Adrenal gland (tissue), 5 donors: Measurements from ENCODE around the gene MMP8.

Experiments used
- CTCF ChIP-seq, 6 experiments: fragments of 450-650 bp in 4 of 6; fragments of 200-600 bp in 2 of 6; sonication (generic) in 1 of 6; IDR thresholded peaks; 1 replicate in 5 of 6; 2 replicates in 1 of 6; pipeline versions ENCODE4 v1.5.1 to v1.8.0; 2016 to 2021; ENCODE audit warnings: antibody characterized with exemption in 6 of 6, mild to moderate bottlenecking in 2 of 6, moderate library complexity in 1 of 6
- POLR2A ChIP-seq, 2 donors: fragments of 450-650 bp; IDR thresholded peaks; one replicate each; pipeline ENCODE4 v1.6.1; 2017; ENCODE audit warnings: antibody characterized with exemption in 2 of 2, mild to moderate bottlenecking in 2 of 2, moderate library complexity in 1 of 2
- donor health status: DM: no; HTN: no; CAD: no.

DNA sequence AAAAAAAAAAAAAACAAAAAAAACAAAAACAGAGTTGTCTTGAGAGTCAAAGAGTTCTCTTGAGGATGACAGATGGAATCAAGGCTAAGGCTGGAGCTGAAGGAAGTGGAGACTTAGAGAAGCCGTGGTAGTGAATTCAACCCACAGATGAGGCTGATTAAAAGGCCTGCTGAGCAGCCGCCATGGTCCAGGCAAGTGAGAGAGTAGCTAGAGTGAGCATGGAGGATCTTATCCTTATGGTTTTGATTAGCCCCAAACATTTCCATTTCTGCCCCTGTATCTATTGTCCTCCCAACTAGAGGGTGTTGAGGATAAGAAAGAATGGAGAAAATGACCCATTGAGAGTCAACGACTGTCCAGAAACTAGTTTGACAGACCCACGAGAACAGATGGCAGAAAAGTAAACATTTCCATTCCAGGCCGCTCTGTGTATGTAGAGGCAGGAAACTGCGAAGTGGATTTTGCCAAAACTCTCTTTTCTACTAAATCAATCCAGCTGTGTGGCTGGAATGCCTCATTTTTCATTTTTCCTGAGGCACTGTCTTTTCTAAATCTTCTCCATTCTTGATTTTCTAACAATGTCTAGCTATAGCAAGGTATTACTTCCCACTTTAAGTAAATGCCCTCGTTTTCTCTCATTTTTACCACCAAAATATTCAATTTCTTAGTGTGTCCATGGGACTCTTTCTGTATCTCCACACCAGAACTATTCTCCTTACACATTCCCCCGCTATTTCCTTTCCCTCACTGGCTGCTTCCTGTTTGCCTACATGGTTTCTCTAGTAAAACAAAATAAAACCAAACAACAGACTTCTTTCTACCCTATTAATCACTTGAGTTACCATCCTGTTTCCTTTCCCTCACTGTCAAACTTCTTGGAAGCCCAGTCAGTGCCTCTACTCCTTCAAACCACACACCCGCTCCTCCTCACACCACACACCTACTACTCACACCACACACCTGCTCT, 5.4 kb upstream of the MMP8 start:
- TF ChIP-seq POLR2A (IDR thresholded peaks at IDR 0.05) (no peak), CTCF (IDR thresholded peaks at IDR 0.05) (no peak)
